Lower leg skin (tissue), 3 donors: Measurements from ENCODE around the gene WWTR1.

ENCODE experiments used
- POLR2A ChIP-seq, 2 donors: fragments of 450-650 bp; IDR thresholded peaks; one replicate each; pipeline ENCODE4 v1.6.1; 2016 to 2017; ENCODE audit warnings: antibody characterized with exemption in 2 of 2, mild to moderate bottlenecking in 1 of 2, moderate library complexity in 1 of 2
- TF ChIP-seq, protein P1 (sequence below), 3 donors: fragments of 450-650 bp; IDR thresholded peaks; one replicate each; pipeline ENCODE4 v1.5.1; 2016; ENCODE audit warnings: antibody characterized with exemption in 3 of 3, mild to moderate bottlenecking in 3 of 3, moderate library complexity in 2 of 3

DNA sequence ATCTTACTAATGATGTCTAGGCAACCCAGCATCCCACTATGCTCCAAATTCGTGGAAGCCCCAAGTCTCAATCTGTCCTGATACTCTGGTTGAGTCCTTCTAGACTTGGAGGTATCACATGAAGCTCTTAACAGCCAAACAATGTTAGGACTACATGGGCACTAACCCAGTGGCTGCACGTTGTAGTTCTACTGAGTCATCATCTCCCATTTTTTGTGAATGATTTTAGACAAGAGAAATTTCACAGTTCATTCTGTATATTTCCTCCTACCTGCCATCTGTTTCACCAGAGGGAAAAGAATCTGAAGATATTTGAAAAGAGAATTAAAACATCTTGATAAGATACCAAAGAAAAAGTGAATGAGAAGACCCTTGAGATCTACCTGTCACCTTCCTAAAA is 9.8 kb upstream of the WWTR1 start:
- TF ChIP-seq, protein P1, sequence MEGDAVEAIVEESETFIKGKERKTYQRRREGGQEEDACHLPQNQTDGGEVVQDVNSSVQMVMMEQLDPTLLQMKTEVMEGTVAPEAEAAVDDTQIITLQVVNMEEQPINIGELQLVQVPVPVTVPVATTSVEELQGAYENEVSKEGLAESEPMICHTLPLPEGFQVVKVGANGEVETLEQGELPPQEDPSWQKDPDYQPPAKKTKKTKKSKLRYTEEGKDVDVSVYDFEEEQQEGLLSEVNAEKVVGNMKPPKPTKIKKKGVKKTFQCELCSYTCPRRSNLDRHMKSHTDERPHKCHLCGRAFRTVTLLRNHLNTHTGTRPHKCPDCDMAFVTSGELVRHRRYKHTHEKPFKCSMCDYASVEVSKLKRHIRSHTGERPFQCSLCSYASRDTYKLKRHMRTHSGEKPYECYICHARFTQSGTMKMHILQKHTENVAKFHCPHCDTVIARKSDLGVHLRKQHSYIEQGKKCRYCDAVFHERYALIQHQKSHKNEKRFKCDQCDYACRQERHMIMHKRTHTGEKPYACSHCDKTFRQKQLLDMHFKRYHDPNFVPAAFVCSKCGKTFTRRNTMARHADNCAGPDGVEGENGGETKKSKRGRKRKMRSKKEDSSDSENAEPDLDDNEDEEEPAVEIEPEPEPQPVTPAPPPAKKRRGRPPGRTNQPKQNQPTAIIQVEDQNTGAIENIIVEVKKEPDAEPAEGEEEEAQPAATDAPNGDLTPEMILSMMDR (IDR thresholded peaks at IDR 0.05), result no peak
- TF ChIP-seq POLR2A (IDR thresholded peaks at IDR 0.05), result no peak
